ENCODE results near the gene LCN12. TPM values are rescaled to one million over a fixed set of nuclear protein-coding genes. Genes with fewer than 3 reads are reported as not detected.
A peak's percentile ranks its signal among the peaks of the same experiment; 100 is the strongest.

Gene LCN12
- polyA plus RNA-seq, 3 donors, result 0.29 TPM; not detected in 2

GRCh38 chr9:136983167-136983566 is 31.1 kb downstream of the LCN12 start:
- no peaks in the 10 kb centered on the region for H4K20me1 ChIP-seq (ENCODE audit: insufficient read depth, low read length)
- Mint-ChIP-seq H3K27me3 (ENCODE audit: low read depth in 3 of 3) (peaks cover 46 to 70% (median 53%) of the 10 kb centered on the region in 3 donors), H3K4me1 (no peaks in the 10 kb centered on the region), H3K27ac (peak overlapping the region in 1 of 7 donors; percentile 66), H3K36me3 (peaks cover 0 to 3% of the 10 kb centered on the region in 2 donors), H3K9me3 (peaks cover 0 to 7% (median 0%) of the 10 kb centered on the region in 7 donors), H3K4me3 (no peak overlapping the region)
- H2AFZ ChIP-seq (ENCODE audit: insufficient read depth, low read depth, low read length, poor library complexity, severe bottlenecking), result no peak overlapping the region
- no peak overlapping the region for H3K4me3 ChIP-seq (replicated peaks in 1 of 3; ENCODE audit: low read depth in 2 of 3, low read length in 3 of 3)
- intact Hi-C loops (cut with micrococcal nuclease), result no loop called here
- H3K4me1 ChIP-seq (ENCODE audit: control insufficient read depth in 1 of 2, insufficient read depth in 2 of 2, low read length in 2 of 2), result peaks cover under 1 to 1% of the 10 kb centered on the region in 2 donors
- no peaks in the 10 kb centered on the region for H3K36me3 ChIP-seq (replicated peaks in 1 of 2; ENCODE audit: control insufficient read depth in 1 of 2, insufficient read depth in 2 of 2, low read length in 2 of 2)
- DNase-seq, result no peak
- H3K9me3 ChIP-seq (replicated peaks in 1 of 2; ENCODE audit: control insufficient read depth in 1 of 2, insufficient read depth in 1 of 2, low read length in 2 of 2), result no peaks in the 10 kb centered on the region
- H3K9ac ChIP-seq (ENCODE audit: insufficient read depth, low read length, poor library complexity, severe bottlenecking), result no peak overlapping the region
- no peak overlapping the region for H3K27ac ChIP-seq (ENCODE audit: low read depth in 1 of 2, low read length in 2 of 2)
- H3K79me2 ChIP-seq (ENCODE audit: insufficient read depth, low read length), result no peaks in the 10 kb centered on the region
- no peak for TF ChIP-seq CTCF (IDR thresholded peaks at IDR 0.05)
- H3K27me3 ChIP-seq (ENCODE audit: control insufficient read depth in 2 of 2, insufficient read depth in 2 of 2, low read length in 2 of 2), result peaks cover 19 to 40% of the 10 kb centered on the region in 2 donors
- 58% methylated on average over 8 of the region's 9 CpGs for WGBS (ENCODE audit: insufficient coverage)
- H3K4me2 ChIP-seq (replicated peaks; ENCODE audit: extremely low read depth, low read length, poor library complexity, severe bottlenecking), result no peak overlapping the region

- peaks cover 48 to 69% (median 53%) of the 10 kb centered on the region in 3 donors for H3K27me3 Mint-ChIP-seq (ENCODE audit: low read depth in 3 of 3)
- Histone ChIP-seq H3K4me3 (replicated peaks in 1 of 3; ENCODE audit: low read depth in 2 of 3, low read length in 3 of 3) (no peak overlapping the region), H3K4me1 (ENCODE audit: control insufficient read depth in 1 of 2, insufficient read depth in 2 of 2, low read length in 2 of 2) (no peaks in the 10 kb centered on the region), H3K27ac (ENCODE audit: low read depth in 1 of 2, low read length in 2 of 2) (no peak overlapping the region), H3K4me2 (replicated peaks; ENCODE audit: extremely low read depth, low read length, poor library complexity, severe bottlenecking) (no peak overlapping the region), H3K9ac (ENCODE audit: insufficient read depth, low read length, poor library complexity, severe bottlenecking) (no peak overlapping the region), H3K79me2 (ENCODE audit: insufficient read depth, low read length) (no peaks in the 10 kb centered on the region), H3K27me3 (ENCODE audit: control insufficient read depth in 2 of 2, insufficient read depth in 2 of 2, low read length in 2 of 2) (peaks cover 19 to 40% of the 10 kb centered on the region in 2 donors), H3K36me3 (replicated peaks in 1 of 2; ENCODE audit: control insufficient read depth in 1 of 2, insufficient read depth in 2 of 2, low read length in 2 of 2) (no peaks in the 10 kb centered on the region), H3K9me3 (replicated peaks in 1 of 2; ENCODE audit: control insufficient read depth in 1 of 2, insufficient read depth in 1 of 2, low read length in 2 of 2) (no peaks in the 10 kb centered on the region), H2AFZ (ENCODE audit: insufficient read depth, low read depth, low read length, poor library complexity, severe bottlenecking) (no peak overlapping the region), H4K20me1 (ENCODE audit: insufficient read depth, low read length) (no peaks in the 10 kb centered on the region)
- no peaks in the 10 kb centered on the region for H3K4me1 Mint-ChIP-seq
- intact Hi-C loops (cut with micrococcal nuclease), result no loop called here
- no peak for TF ChIP-seq CTCF (IDR thresholded peaks at IDR 0.05)
- H3K27ac Mint-ChIP-seq, result no peak overlapping the region
- 84% methylated on average over 11 of the region's 11 CpGs for WGBS (ENCODE audit: insufficient coverage)
- peaks cover 0 to 7% (median 0%) of the 10 kb centered on the region in 7 donors for H3K9me3 Mint-ChIP-seq
- H3K4me3 Mint-ChIP-seq, result peak overlapping the region in 1 of 2 donors; percentile 46
- peaks cover 0 to 3% of the 10 kb centered on the region in 2 donors for H3K36me3 Mint-ChIP-seq
- DNase-seq, result no peak
Measured at GRCh38 chr9:136983656-136984314, 31.7 kb downstream of the LCN12 start.
